ENCODE results near the gene MSRB2. TPM values are rescaled to one million over a fixed set of nuclear protein-coding genes. Genes with fewer than 3 reads are reported as not detected.

Gene MSRB2
- total and polyA plus RNA-seq, 2 of the 8 experiments (the other 6 are each of a cell fraction or from before 2014, with no cell fraction given): 11.0 to 13.9 TPM

GRCh38 chr10:23157239-23157681 is 61.9 kb downstream of the MSRB2 start:
- Histone ChIP-seq H3K79me1 (ENCODE audit: low read depth, low read length) (no peaks in the 10 kb centered on the region), H3K56ac (replicated peaks; ENCODE audit: insufficient read length, low read depth, low read length) (no peak overlapping the region), H3K4me3 (ENCODE audit: extremely low read depth in 1 of 4, insufficient read depth in 2 of 4, low read depth in 3 of 4, low read length in 4 of 4) (no peak overlapping the region), H3K4me2 (ENCODE audit: insufficient read depth in 1 of 2, low read depth in 2 of 2, low read length in 2 of 2) (no peak overlapping the region), H3K23me2 (ENCODE audit: low read depth, low read length) (no peaks in the 10 kb centered on the region), H2BK20ac (ENCODE audit: low read length) (no peak overlapping the region), H3K23ac (ENCODE audit: insufficient read length) (no peak overlapping the region), H2BK120ac (replicated peaks; ENCODE audit: low read depth, low read length) (no peak overlapping the region), H3K79me2 (ENCODE audit: control insufficient read depth in 1 of 2, insufficient read depth in 2 of 2, low read length in 2 of 2) (no peaks in the 10 kb centered on the region), H3K18ac (ENCODE audit: extremely low read depth, low read length) (no peak overlapping the region), H2BK12ac (ENCODE audit: low read depth, low read length) (no peak overlapping the region), H4K20me1 (replicated peaks in 1 of 2; ENCODE audit: control insufficient read depth in 1 of 2, insufficient read depth in 2 of 2, low read length in 2 of 2) (peaks cover 0 to 2% of the 10 kb centered on the region in 2 experiments), H2BK5ac (ENCODE audit: low read depth, low read length) (no peak overlapping the region), H3K27ac (ENCODE audit: low read depth, low read length) (no peak overlapping the region), H3K4ac (replicated peaks; ENCODE audit: insufficient read length, low read depth, low read length) (no peak overlapping the region), H3K36me3 (ENCODE audit: control insufficient read depth in 2 of 4, insufficient read depth in 4 of 4, low read length in 3 of 4) (no peaks in the 10 kb centered on the region), H4K91ac (replicated peaks; ENCODE audit: insufficient read length, low read length) (no peak overlapping the region), H2AFZ (ENCODE audit: low read length) (no peak overlapping the region), H3K27me3 (replicated peaks in 1 of 4; ENCODE audit: control insufficient read depth in 3 of 4, extremely low read depth in 1 of 4, insufficient read depth in 3 of 4, low read length in 3 of 4) (peaks cover 0 to 8% (median 0%) of the 10 kb centered on the region in 4 experiments; a peak in 2 of 7 replicates), H3K9me3 (ENCODE audit: insufficient read depth in 2 of 2, low read depth in 1 of 2, low read length in 1 of 2) (no peaks in the 10 kb centered on the region), H3K9ac (replicated peaks in 1 of 4; ENCODE audit: extremely low read depth in 1 of 4, low read depth in 3 of 4, low read length in 3 of 4) (no peak overlapping the region), H4K8ac (ENCODE audit: extremely low read depth, insufficient read depth, low read length) (0 out of 2 replicates have a peak overlapping the region, but pooled peaks have one; percentile 58), H2BK15ac (ENCODE audit: low read length) (no peak overlapping the region), H3K4me1 (replicated peaks in 1 of 4; ENCODE audit: control insufficient read depth in 3 of 4, insufficient read depth in 4 of 4, low read length in 3 of 4) (peaks cover 0 to 2% (median under 1%) of the 10 kb centered on the region in 4 experiments; a peak in 3 of 7 replicates), H3K14ac (ENCODE audit: insufficient read length) (no peak overlapping the region), H4K5ac (ENCODE audit: insufficient read length, low read depth, low read length) (no peak overlapping the region), H2AK5ac (ENCODE audit: low read depth, low read length) (no peak overlapping the region)
- TF ChIP-seq SAP30 (IDR thresholded peaks at IDR 0.05; ENCODE audit: insufficient read depth, insufficient replicate concordance, low read length) (no peak), PHF8 (conservative IDR thresholded peaks at IDR 0.05; ENCODE audit: low read depth, low read length) (no peak), SIRT6 (IDR thresholded peaks at IDR 0.05; ENCODE audit: low read length) (no peak), EZH2 (IDR thresholded peaks at IDR 0.05; ENCODE audit: low read depth, low read length, severe bottlenecking) (no peak), BRCA1 (IDR thresholded peaks at IDR 0.05; ENCODE audit: low read depth, low read length) (no peak), MAX (IDR thresholded peaks at IDR 0.05) (no peak), TEAD4 (IDR thresholded peaks at IDR 0.05; ENCODE audit: low read depth, low read length) (no peak), SP4 (IDR thresholded peaks at IDR 0.05; ENCODE audit: low read length) (no peak), RXRA (IDR thresholded peaks at IDR 0.05; ENCODE audit: insufficient read depth, low read depth, low read length) (no peak)
- POLR2A ChIA-PET (ENCODE audit: partially characterized antibody): no interaction called here
- WGBS, 2 experiments (ENCODE audit: extremely low coverage in 1 of 2, insufficient coverage in 1 of 2, insufficient read length in 1 of 2, insufficient replicate concordance in 2 of 2, low coverage in 1 of 2, low lambda C conversion rate in 2 of 2, missing lambda C conversion rate in 1 of 2): 82% methylated on average over 14 of the region's 14 CpGs; no CpG with 5 or more reads in 1 of the 2 experiments
- no peak for DNase-seq (ENCODE audit: low read depth in 1 of 2, low spot score in 2 of 2)
- CTCF ChIA-PET (ENCODE audit: partially characterized antibody): interaction anchor here (0.6 to 10.3 kb wide), 53 partner anchors 9 to 1360 kb away, joined by 3 to 183 read pairs (median 6); partner anchors contain the start of genes OTUD1 and PTF1A
- FAIRE-seq: no peak
